Measurements from ENCODE around the gene ELK3. TPM values are rescaled to one million over a fixed set of nuclear protein-coding genes. Genes with fewer than 3 reads are reported as not detected.

Gene ELK3
- total RNA-seq, 1 donor from 2014 or later = 47.6 TPM

DNA sequence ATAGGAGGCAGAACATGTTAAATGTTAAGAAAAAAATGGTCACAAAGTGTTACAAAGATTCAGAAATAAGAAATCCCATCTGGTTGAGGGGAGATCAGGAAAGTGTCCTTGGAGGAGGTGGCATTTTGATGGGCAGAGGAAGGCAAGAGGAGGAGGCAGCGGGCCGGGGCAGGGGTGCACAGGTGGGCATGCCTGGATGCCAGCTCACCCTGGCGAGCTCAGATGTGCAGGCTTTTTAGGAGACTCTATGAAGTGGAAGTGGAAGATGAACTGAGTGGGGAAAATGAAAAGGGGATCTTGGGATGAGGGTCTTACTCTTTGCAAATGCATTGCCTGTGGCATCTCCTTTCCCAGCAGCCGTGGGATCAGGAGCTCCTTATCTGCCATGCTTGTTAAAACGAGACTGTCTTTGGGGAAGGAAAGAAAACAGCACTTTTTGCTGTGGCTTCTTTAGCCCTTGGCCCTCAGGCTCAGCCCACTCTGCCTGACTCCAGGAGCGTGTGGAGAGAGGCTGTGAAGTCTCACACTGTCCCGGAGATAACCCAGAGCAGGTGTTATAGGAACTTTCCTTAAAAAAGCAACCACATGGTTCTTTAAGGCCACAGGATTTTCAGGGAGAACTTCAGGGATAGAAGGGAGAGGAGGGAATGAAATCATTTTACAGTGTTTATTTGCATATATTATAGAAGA is 62.6 kb downstream of the ELK3 start:
- DNase-seq (ENCODE audit: low spot score) = no peak

- no peak for DNase-seq (ENCODE audit: low spot score)
Measured at GRCh38 chr12:96257550-96258103, 63.5 kb downstream of the ELK3 start.

- DNase-seq (ENCODE audit: low spot score) = no peak
Measured at GRCh38 chr12:96258104-96258961, 64.2 kb downstream of the ELK3 start.

- no peak for DNase-seq (ENCODE audit: low spot score)
Measured at GRCh38 chr12:96260231-96260630, 66.1 kb downstream of the ELK3 start.

DNA sequence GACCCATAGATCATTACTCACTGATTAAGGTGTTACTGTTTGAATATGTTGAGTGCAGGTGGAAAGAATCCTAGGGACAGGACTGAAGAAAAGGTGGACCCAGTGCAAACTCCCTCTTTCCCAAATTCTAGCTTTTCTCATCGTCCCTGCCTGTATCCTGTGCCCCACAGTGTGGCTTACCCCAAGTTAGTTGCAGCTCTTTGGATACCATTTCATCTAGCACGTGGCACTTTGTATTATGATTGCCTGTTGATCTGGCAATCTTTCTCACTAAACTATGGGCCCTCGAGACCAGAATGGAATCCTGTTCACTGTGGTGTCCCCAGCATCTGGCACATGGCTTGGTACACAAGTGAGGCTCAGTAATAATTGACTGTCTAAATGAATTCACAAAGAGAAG is 66.5 kb downstream of the ELK3 start:
- DNase-seq (ENCODE audit: low spot score) = no peak

DNA sequence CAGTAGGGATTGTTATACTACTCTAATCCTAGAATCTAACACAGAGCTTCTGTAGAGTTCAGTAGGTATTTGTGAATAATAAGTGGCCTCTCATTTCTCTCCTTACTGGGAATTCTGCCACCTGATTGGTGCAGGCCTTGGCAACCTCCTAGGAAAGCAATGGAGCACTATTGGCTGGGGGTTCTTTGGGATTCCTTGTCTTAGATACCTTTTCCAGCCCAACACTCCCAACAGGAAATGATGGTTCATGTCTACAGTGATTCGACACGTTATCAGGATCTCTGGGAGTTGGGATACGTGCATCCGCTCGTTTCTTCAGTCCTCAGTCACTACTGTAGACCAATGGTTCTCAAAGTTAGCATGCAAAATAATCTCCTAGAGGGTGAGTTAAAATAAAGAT is 67.4 kb downstream of the ELK3 start:
- no peak for DNase-seq (ENCODE audit: low spot score)

DNA sequence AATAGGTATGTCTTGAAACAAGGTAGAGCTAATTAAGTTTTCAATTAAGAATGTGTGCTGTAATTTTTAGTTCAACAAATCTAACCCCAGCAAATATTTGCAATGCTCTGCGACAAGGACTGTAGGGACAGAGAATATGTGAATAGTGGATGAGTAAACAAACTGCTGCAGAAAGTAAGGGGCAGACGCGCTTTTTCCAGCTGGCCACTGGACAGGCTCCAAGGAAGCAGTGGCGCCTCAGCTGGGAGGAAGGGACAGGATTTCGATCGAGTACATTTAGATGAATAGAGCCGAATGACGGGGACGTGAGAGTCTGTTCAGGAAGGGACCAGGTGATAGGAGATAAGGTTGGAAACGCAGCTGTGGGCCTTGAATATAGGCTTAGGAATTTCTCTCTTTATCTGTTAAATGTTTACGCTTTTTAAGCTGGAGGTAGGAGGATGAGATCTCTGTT is 69.3 kb downstream of the ELK3 start:
- DNase-seq (ENCODE audit: low spot score) = no peak

GRCh38 chr12:96265400-96265799 is 71.2 kb downstream of the ELK3 start:
- no peak for DNase-seq (ENCODE audit: low spot score)

DNA sequence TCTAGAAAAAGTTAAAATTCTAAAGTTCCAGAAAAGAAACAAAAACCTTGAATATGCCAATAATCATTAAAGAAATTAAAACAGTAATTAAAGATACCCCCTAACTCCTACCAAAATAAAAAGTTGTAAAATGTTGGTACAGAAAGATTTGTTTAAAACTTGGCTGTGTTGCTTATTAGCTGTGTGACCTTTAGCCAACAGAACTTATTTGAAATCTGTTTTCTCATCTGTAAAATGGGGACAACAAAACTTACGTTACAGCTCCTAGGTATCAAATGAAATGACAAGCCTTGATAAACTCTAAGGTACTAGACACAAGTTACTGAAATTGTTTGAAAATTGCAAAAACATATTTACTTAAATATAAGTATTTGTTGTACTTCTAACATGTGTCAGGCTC is 71.7 kb downstream of the ELK3 start:
- DNase-seq (ENCODE audit: low spot score) = no peak

DNA sequence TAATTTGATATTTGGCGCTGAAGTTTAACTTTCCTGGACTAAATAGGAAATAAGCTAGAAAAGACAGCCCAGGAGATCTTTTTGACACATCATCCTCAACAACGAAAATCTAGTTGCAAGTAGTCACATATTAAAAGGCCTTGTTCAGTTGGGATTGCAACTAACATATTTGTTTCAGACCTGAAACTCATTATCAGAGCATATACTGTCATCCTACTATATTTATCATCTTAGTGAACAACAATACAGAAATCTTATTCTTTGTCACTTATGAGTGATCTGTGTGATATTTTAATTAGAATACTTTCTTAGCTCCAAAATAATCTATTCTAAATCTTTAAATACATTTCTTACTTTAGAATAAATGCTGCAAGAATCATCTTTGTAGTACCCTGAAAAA is 72.1 kb downstream of the ELK3 start:
- no peak for DNase-seq (ENCODE audit: low spot score)

- no peak for DNase-seq (ENCODE audit: low spot score)
Measured at GRCh38 chr12:96271469-96272199, 77.5 kb downstream of the ELK3 start.

DNA sequence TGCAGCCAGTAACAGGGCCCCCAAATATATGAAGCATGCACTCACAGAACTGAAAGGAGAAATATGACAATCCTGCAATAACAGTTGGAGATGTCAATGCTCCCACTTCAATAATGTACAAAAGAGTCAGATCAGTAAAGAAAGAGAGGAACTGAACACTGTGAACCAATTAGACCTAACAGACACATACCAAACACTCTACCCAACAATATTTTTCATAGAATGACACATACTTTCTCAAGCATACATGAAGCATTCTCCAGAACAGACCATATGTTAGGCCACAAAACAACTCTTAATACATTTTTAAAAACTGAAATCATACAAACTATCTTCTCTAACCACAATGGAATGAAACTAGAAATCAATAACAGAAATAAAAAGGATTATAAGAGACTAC is 80.2 kb downstream of the ELK3 start:
- DNase-seq (ENCODE audit: low spot score) = no peak

DNA sequence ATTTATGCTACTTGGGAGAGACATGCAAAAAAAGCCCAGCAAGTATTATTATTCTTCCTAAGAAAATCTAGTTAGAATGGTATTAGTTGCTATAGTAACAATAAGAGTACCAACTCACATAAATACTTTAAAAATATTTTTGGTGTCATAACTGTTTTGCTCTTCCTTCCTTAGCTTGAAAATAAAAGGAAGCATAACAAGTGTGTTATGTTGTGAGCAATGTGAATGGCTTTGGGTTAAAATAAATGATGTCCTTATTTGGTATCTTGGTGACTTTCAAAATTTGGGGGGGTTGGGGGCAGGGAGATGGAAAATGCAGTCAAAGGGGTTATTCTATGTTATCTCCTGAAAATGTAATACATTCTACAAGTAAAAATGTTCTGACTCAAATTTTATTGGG is 91.0 kb downstream of the ELK3 start:
- no peak for DNase-seq (ENCODE audit: low spot score)

DNA sequence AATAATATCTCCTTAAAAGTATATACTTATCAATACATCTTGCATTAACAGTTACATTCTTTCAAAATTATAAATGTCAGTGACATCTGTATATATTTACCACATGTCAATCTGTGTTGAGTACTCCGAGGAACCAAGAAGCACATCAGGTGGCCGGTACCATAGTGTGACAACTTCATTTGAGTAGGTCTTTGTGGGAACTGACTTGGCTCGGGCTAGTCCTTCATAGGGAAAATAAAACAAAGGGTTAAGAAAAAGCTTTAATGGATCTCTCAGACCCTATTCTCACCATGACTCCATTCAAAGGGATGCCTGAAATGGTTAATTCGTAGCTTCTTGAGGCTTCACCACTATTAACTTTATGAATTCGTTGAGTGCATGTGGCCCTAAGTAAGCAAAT is 94.9 kb downstream of the ELK3 start:
- DNase-seq (ENCODE audit: low spot score) = no peak

DNA sequence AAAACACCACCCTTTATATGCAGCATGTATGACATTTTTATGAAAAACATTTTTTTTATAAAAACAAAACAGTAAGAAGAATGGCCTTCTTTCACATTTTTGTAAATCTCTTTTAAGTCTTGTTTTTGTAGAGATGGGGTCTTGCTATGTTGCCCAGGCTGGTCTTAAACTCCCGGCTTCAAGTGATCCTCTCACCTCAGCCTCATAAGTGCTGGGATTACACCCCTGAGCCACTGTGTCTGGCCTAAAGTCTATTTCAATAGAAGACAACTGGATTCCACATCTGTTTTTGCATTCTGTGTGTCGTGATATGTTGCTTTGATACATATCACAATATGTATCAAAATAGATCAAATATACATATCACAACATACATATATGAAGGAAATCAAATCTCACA is 98.9 kb downstream of the ELK3 start:
- DNase-seq (ENCODE audit: low spot score) = no peak

DNA sequence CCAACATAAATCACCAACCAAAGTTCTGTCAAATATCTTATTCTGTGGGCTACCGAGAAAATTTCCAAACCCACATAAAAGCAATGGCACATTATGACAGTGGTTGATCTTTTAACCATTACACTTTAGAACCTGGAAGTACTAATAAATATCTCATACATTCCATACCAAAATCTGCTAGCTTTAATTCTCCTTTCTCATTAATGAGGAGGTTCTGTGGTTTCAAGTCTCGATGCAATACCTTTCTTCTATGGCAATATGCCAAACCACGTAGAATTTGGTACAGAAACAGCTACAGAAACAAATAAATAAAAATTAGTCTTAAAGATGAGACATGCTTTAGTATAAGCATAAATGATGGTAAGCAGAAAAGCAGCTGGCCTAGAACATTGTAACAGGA is 100.7 kb downstream of the ELK3 start:
- no peak for DNase-seq (ENCODE audit: low spot score)

DNA sequence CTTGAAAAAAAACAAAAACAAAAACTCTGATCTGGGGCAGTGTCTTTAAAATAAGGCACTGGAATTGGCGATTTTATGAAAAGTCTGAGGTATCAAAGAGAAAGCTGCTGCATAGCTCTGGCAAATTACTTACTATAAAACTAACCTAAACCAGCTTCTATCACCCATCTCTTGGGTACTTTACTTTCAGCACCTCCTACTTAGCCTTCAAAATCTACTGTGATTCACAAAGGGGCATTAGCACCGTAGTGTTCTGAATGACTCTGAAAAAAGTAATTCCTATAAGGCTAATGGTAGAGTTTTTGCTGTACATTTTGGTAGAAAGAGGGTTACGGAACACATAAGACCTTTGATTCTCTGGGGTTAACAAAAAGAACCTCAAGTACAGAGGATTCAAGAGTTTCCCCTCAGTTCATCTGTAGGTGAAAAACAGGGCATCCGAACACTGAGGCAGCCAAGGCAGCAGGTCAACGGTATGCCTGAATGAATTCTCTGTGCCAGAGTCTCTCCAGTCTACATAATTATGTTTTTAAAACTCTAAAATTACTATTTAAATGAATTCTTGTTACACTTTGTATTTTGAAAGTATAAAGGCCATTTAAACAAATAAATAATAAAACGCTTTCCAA is 101.5 kb downstream of the ELK3 start:
- no peak for DNase-seq (ENCODE audit: low spot score)

GRCh38 chr12:96297504-96297903 is 103.3 kb downstream of the ELK3 start:
- DNase-seq (ENCODE audit: low spot score) = no peak

DNA sequence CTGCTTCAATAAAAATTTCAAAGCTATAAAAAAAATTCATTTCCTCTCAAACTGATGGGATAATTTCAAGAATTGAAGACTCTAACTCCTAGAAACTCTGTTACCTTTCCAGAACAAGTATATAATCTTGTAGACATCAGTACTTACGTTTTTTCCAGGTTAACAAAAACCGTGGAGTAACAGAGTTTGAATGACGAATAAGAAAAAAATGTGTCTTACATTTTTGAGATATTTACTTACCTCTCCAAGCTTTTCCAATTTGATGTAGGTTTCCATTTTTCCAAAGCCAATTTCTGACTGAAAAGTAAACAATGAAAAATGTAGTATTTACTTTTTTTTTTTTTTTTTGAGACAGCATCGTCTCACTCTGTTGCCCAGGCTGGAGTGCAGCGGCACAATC is 105.9 kb downstream of the ELK3 start:
- no peak for DNase-seq (ENCODE audit: low spot score)

DNA sequence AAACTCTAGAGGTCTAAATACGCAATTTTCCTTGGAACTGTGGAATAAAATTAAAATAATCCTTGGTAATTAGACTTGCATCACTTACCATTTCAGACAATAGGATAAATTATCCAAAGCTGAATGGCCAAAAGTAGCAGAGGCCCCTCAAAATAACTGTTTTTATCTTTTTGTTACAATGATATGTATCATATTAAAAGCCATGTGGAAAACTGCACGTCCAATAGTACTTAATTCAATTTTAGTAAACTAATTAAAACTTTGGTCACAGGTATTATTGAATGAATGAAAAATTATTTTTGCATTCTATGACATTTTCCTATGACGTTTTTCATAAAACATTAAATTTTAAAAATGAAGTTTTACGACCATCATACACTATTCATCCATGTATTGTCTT is 107.6 kb downstream of the ELK3 start:
- no peak for DNase-seq (ENCODE audit: low spot score)

GRCh38 chr12:96302687-96303310 is 108.6 kb downstream of the ELK3 start:
- no peak for DNase-seq (ENCODE audit: low spot score)

Measured in mesenteric fat pad (tissue), 1 donor.